HG03460 (cell line): Measurements from ENCODE around the gene PRUNE1.

Experiments used
- ATAC-seq: cut with Tn5 transposase; IDR thresholded peaks from one replicate; pipeline ENCODE4 v1.9.1; 2021; ENCODE audit not compliant: unreplicated experiment

PRUNE1 gene

GRCh38 chr1:151049458-151049857 lies 41.2 kb downstream of the PRUNE1 start:
- ATAC-seq: no peak

DNA sequence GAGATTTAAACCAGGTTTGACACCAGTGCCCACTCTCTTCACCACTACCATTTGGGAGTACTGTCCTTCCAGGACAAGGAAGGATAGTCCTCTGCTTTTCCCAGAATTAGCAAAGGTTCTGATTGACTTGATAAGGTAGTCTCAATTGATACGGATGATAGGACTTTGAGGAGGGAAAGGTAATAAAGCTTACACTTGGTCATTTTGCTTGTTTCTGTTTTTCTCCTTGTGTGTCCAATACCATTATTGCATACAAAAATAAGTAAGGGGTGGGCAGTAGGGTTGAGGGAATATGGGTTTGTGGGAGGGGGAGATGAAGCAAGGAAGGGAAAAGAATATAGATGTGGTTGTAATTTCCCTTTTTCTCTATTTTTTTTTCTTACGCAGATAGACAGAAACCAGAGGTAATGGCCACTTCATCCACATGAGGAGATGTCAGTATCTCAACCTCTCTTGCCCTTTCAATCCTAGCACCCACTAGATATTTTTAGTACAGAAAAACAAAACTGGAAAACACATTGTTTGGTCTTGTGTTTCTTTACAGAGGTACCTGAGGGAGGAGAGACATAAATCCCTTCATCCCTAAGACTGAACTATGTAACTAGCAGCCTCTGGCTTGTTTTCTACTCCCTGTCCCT lies 41.9 kb downstream of the PRUNE1 start:
- ATAC-seq: no peak

GRCh38 chr1:151051356-151052009 lies 43.2 kb downstream of the PRUNE1 start:
- no peak for ATAC-seq

DNA sequence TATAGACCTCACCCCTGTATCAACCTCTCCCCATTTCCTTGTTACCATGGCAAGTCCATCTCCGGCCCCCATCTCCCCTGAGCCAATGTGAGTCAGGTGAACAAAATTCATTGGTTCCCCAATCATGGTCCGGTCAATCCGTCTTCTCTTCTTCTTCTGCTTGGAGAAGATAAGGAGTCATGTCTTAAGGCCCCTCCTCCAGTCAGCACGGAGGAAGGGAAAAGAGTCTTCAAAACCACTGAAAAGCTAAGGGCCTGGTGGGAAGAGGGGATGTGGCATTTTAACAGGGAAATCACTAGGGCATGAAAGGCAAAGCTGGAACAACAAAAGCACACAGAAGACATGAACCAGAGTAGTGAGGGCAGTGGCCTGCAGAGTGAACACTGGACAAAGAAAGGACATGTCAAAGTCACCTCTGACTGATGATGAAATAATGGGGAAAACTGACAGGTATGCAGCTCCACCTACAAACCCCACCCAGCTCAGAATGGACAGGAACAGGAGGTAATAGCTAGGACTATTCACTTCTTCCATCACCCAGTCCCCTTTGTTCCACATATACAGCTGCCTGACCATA lies 46.8 kb downstream of the PRUNE1 start:
- ATAC-seq: no peak

DNA sequence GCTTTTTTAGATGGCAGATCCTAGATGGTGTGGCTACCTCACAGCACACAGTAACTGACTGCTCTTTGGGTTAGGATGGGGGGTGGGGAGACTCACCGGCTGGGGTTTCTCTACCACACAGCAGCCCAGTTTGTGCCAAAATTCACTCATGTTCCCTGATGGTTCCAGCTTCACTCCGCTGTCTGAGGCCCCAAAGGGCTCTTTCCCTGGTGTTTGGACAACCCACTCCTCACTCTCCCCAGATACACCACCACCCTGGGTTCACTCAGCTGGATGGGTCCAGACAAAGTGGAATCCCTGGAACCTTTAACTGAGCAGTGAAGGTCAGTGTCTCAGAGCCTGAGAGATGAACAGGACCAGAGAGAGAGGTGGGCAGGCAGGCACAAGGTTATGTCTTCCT lies 47.3 kb downstream of the PRUNE1 start:
- ATAC-seq: no peak

GRCh38 chr1:151056149-151056548 lies 47.9 kb downstream of the PRUNE1 start:
- ATAC-seq: no peak

- no peak for ATAC-seq
Observed at GRCh38 chr1:151058692-151059091, 50.4 kb downstream of the PRUNE1 start.

- ATAC-seq: peak; percentile 76
Observed at GRCh38 chr1:151059109-151060006, 51.1 kb downstream of the PRUNE1 start, which contains the start of gene CDC42SE1. Gene CDC42SE1 (minus strand): TSS chr1:151059622. CDS start chr1:151055730, 3,892 bp downstream.

DNA sequence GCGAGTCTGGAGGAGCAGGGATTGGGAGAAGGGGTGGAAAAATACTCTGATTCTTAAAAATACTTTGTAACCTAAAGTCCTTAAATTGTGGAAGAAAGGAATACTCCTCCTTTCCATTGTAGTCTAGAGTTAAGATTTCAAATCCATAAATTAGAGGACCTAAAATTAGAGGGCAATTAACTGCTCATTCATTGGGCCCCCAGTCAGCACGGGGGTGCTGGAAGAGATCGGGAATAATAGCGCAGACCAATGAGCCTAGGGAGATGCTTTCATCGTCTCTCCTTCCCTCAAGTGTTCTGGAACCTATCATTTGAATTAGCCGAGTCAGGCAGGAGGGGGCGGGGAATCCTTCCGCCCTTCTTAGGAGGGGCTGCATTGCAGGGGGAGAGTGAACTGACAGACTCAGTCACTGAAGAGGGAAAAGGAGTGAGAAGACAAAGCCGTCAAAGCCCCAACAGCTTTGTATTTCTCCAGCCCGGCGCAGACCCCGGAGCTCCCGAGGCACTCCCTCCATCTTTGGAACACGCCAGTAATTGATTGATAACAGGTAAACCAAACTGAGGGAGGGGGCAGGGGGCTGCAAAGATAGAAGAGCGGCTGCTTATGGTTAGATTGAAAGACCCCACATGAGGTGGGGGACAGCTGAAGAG lies 51.9 kb downstream of the PRUNE1 start, which contains the start of gene MLLT11:
Gene MLLT11, plus strand, starts transcription at position 391 of the 650 bp plus-strand sequence. CDS start 6,828 bp downstream, outside the sequence.
- no peak for ATAC-seq

DNA sequence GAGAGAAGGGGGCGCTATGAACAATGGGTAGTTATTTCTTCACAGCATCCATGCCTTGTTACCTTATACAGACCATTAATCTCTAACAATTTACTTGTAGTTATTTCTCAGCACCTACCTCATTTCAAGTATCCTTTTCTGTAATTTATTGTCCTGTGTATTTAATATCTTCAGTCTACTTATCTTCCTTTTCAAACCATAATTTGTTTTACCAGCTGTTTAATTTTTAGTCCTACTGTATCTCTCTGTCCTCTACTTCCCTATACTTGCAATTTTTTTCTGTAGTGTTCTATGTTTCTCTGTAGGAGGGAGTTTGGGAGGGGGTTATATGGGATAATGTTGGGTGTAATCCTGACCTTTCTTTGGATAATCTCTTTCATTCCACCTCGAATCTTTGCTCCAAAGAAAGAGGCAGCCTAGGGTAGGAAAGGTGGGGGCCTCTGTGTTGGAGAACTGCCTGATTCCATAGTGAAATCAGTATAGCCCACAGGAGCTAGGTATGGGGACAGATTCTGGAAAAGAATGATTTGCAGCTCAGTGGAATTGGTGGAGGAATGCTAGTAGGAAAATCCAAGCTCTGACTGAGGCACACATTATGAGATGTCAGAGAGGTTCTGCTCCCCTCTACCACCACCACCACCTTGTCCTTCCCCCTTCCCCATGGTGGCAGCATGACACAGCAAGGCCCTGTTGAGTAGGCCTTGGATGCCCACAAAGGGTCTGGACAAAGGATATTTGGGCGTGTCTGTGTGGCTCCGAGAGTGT lies 52.6 kb downstream of the PRUNE1 start:
- ATAC-seq: no peak

DNA sequence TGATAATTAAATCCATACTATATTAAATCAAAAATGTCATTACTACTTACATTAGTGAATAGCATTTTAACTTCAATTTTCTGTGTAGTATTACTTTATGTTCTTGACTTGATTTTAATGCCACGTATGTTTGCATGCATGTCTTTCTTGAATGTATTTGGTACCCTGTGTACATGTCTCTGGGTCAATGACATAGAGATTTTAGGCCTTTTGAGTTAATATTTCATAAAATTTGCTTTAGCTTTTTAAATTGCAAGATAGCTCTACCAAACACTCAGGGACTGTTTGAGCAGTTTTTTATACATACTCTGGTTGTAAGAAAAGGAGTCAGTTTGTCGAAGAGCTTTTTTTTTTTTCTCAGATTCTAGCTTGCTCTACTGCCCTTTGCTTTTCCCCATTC lies 53.5 kb downstream of the PRUNE1 start:
- ATAC-seq: no peak

GRCh38 chr1:151062741-151063371 lies 54.6 kb downstream of the PRUNE1 start:
- no peak for ATAC-seq

GRCh38 chr1:151065089-151065645 lies 56.9 kb downstream of the PRUNE1 start:
- no peak for ATAC-seq

DNA sequence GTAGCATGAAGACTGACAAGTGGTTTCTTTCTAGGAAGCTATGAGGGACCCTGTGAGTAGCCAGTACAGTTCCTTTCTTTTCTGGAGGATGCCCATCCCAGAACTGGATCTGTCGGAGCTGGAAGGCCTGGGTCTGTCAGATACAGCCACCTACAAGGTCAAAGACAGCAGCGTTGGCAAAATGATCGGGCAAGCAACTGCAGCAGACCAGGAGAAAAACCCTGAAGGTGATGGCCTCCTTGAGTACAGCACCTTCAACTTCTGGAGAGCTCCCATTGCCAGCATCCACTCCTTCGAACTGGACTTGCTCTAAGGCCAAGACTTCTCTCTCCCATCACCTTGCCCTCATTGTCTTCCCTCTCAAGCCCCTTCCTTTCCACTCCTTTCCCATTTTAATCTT lies 58.9 kb downstream of the PRUNE1 start:
- no peak for ATAC-seq

- no peak for ATAC-seq
Observed at GRCh38 chr1:151069103-151069486, 60.8 kb downstream of the PRUNE1 start.

- peak; percentile 63 for ATAC-seq
Observed at GRCh38 chr1:151070474-151071276, 62.4 kb downstream of the PRUNE1 start, which contains the start of gene GABPB2. Gene GABPB2 (plus strand): TSS chr1:151070761. CDS start chr1:151088190, 17,429 bp downstream.

- ATAC-seq: no peak
Observed at GRCh38 chr1:151072224-151072623, 64.0 kb downstream of the PRUNE1 start.
